B cell (primary cell): Measurements from ENCODE around the gene CMTR1.

Experiments used
- CTCF ChIP-seq: fragments of 200-600 bp; IDR thresholded peaks from one replicate; pipeline ENCODE4 v1.8.0; 2022; ENCODE audit warnings: antibody characterized with exemption, mild to moderate bottlenecking
- EZH2 ChIP-seq: IDR thresholded peaks from 2 replicates; pipeline ENCODE4 v1.6.1; 2012; ENCODE audit warnings: borderline replicate concordance, low read depth, mild to moderate bottlenecking, moderate library complexity, low read length; ENCODE audit not compliant: insufficient read depth, poor library complexity, severe bottlenecking

- TF ChIP-seq CTCF: no peak
- TF ChIP-seq EZH2: no peak
These were observed 30.1 kb downstream of the CMTR1 start for GRCh38 chr6:37463110-37463509.
